Osteoblast (primary cell): Measurements from ENCODE around the gene SKP2. TPM values are rescaled to one million over a fixed set of nuclear protein-coding genes. Genes with fewer than 3 reads are reported as not detected.

Source experiments
- DNase-seq: peaks from one replicate; pipeline ENCODE4 v3.0.0; 2011; ENCODE audit warnings: low spot score, mixed read lengths; ENCODE audit not compliant: insufficient read length; ENCODE audit errors: missing footprints
- H2AFZ ChIP-seq: 2 replicates; pipeline ENCODE4 v1.6.0; 2011; ENCODE audit warnings: mild to moderate bottlenecking, low read length
- H3K27ac ChIP-seq: 2 replicates; pipeline ENCODE4 v1.5.1; 2011; ENCODE audit warnings: mild to moderate bottlenecking, low read depth, low read length, moderate library complexity
- H3K27me3 ChIP-seq: 2 replicates; pipeline ENCODE4 v1.6.0; 2012; ENCODE audit warnings: mild to moderate bottlenecking, control low read depth, inconsistent platforms, low read length, moderate library complexity; ENCODE audit not compliant: insufficient read depth
- H3K36me3 ChIP-seq: 2 replicates; pipeline ENCODE4 v1.5.1; 2011; ENCODE audit warnings: mild to moderate bottlenecking, low read length, control low read depth, moderate library complexity; ENCODE audit not compliant: insufficient read depth
- H3K4me1 ChIP-seq: 2 replicates; pipeline ENCODE4 v1.5.1; 2011; ENCODE audit warnings: mild to moderate bottlenecking, low read length, control low read depth, moderate library complexity; ENCODE audit not compliant: insufficient read depth
- H3K4me2 ChIP-seq: 2 replicates; pipeline ENCODE4 v1.6.0; 2011; ENCODE audit warnings: mild to moderate bottlenecking, low read length; ENCODE audit not compliant: insufficient read depth
- H3K4me3 ChIP-seq: fragments of 200-600 bp; sonication (generic); 3 replicates; pipeline ENCODE4 v1.5.1; 2012; ENCODE audit warnings: mild to moderate bottlenecking, low read length, inconsistent platforms; ENCODE audit not compliant: insufficient read depth
- H3K79me2 ChIP-seq: 2 replicates; pipeline ENCODE4 v1.6.0; 2012; ENCODE audit warnings: mild to moderate bottlenecking, low read length, control low read depth, inconsistent platforms; ENCODE audit not compliant: insufficient read depth
- H3K9me3 ChIP-seq: 2 replicates; pipeline ENCODE4 v1.5.1; 2011; ENCODE audit warnings: low read depth, low read length, control low read depth
- H4K20me1 ChIP-seq: 2 replicates; pipeline ENCODE4 v1.6.0; 2012; ENCODE audit warnings: mild to moderate bottlenecking, low read length, control low read depth; ENCODE audit not compliant: insufficient read depth
- CTCF ChIP-seq: IDR thresholded peaks from 2 replicates; pipeline ENCODE4 v1.5.1; 2011; ENCODE audit warnings: mild to moderate bottlenecking, low read depth, low read length, moderate library complexity; ENCODE audit errors: extremely low read depth
- total RNA-seq: library from RNA; depleted of rRNA; stranded (reverse); fragments of >200 nt; gene quantifications from 2 replicates; pipeline ENCODE4 v1.2.3, GENCODE V29; 2012

SKP2 gene
- total RNA-seq, 1 donor: 20.6 TPM

GRCh38 chr5:36199620-36200019, 47.7 kb downstream of the SKP2 start:
- H3K36me3 ChIP-seq: peaks cover 23% of the 10 kb centered on the region
- peaks cover 26% of the 10 kb centered on the region for H3K4me1 ChIP-seq
- no peak overlapping the region for H3K4me3 ChIP-seq
- DNase-seq: no peak
- H2AFZ ChIP-seq: no peak overlapping the region
- H3K9me3 ChIP-seq: no peaks in the 10 kb centered on the region
- H3K27me3 ChIP-seq: no peaks in the 10 kb centered on the region
- no peaks in the 10 kb centered on the region for H3K79me2 ChIP-seq
- H4K20me1 ChIP-seq: no peaks in the 10 kb centered on the region
- H3K27ac ChIP-seq: peak overlapping the region; percentile 33
- TF ChIP-seq CTCF: no peak
- H3K4me2 ChIP-seq: no peak overlapping the region

DNA sequence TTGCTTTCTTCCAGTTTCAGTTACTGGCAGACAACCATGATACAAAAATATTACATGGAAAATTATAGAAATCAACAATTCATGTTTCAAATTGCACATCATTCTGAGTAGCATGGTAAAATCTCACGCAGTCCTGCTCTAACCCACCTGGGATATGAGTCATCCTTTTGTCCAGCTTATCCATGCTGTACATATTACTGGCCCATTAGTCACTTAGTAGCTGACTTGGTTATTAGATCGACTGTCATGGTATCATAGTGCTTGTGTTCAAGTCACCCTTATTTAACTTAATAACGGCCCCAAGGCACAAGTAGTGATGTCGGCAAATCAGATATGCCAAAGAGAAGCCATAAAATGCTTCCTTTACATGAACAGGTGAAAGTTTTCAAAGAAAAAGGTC, 48.6 kb downstream of the SKP2 start:
- TF ChIP-seq CTCF: no peak
- Histone ChIP-seq H3K4me1 (peaks cover 26% of the 10 kb centered on the region), H3K79me2 (no peaks in the 10 kb centered on the region), H3K4me2 (peak overlapping the region; percentile 9), H2AFZ (no peak overlapping the region), H3K27me3 (no peaks in the 10 kb centered on the region), H3K36me3 (peaks cover 23% of the 10 kb centered on the region), H3K9me3 (no peaks in the 10 kb centered on the region), H4K20me1 (no peaks in the 10 kb centered on the region), H3K27ac (no peak overlapping the region), H3K4me3 (no peak overlapping the region)
- DNase-seq: no peak

DNA sequence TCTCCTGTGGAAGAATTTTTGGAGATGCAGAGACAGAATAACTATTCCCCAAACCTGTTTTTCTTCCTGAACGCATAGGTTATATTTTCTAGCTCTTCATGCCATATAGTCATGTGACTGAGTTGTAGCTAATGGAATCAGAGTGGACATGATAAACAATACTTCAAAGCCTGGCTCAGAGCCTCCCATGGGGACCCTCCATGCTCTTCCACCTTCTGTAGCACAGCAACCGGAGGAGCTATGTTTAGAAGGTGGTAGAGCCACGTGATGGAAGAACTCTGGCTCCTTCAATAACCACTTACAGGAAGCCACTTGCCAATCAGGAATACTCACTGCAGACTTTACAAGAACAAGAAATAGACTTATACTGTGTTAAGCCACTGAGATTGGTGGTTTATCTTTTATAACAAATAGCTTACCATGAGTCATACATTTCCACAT, 50.6 kb downstream of the SKP2 start:
- peak overlapping the region; percentile 5 for H3K4me2 ChIP-seq
- no peak overlapping the region for H3K4me3 ChIP-seq
- peak overlapping the region; percentile 49 for H3K27ac ChIP-seq
- H3K27me3 ChIP-seq: no peaks in the 10 kb centered on the region
- H3K9me3 ChIP-seq: no peaks in the 10 kb centered on the region
- DNase-seq: no peak
- H2AFZ ChIP-seq: no peak overlapping the region
- peaks cover 14% of the 10 kb centered on the region for H3K36me3 ChIP-seq
- TF ChIP-seq CTCF: no peak
- H3K79me2 ChIP-seq: no peaks in the 10 kb centered on the region
- peaks cover 26% of the 10 kb centered on the region for H3K4me1 ChIP-seq
- no peaks in the 10 kb centered on the region for H4K20me1 ChIP-seq

GRCh38 chr5:36205329-36205728, 53.4 kb downstream of the SKP2 start:
- Histone ChIP-seq H3K4me1 (peaks cover 31% of the 10 kb centered on the region), H3K79me2 (no peaks in the 10 kb centered on the region), H3K4me3 (no peak overlapping the region), H3K9me3 (no peaks in the 10 kb centered on the region), H3K27ac (no peak overlapping the region), H3K36me3 (peaks cover 14% of the 10 kb centered on the region), H4K20me1 (no peaks in the 10 kb centered on the region), H3K4me2 (no peak overlapping the region), H3K27me3 (no peaks in the 10 kb centered on the region), H2AFZ (no peak overlapping the region)
- TF ChIP-seq CTCF: no peak
- no peak for DNase-seq
